GM12892 (cell line): ENCODE data around the gene ELAPOR1.
A peak's percentile ranks its signal among the peaks of the same experiment; 100 is the strongest.

ENCODE experiments used
- DNase-seq: peaks from one replicate; pipeline ENCODE4 v3.0.0; 2011; ENCODE audit not compliant: insufficient read length
- FAIRE-seq: peaks from 2 replicates; lab custom pipeline; 2011; peaks lifted over from hg19 to GRCh38; lab: Jason Lieb, UNC
- POLR2A ChIP-seq: IDR thresholded peaks from 2 replicates; pipeline ENCODE4 v1.6.1; 2011; ENCODE audit warnings: low read depth, low read length, control low read depth
- POLR2AphosphoS5 ChIP-seq: IDR thresholded peaks from 2 replicates; pipeline ENCODE4 v1.6.1; 2011; ENCODE audit warnings: low read depth, low read length, control low read depth
- TAF1 ChIP-seq: IDR thresholded peaks from 2 replicates; pipeline ENCODE4 v1.6.1; 2011; ENCODE audit warnings: low read depth, mild to moderate bottlenecking, control low read depth, low read length, borderline replicate concordance

The ELAPOR1 gene

GRCh38 chr1:109104364-109105151 lies 9.4 kb upstream of the ELAPOR1 start:
- FAIRE-seq (no peak), DNase-seq (no peak)
- TF ChIP-seq POLR2A (no peak), TAF1 (no peak), POLR2AphosphoS5 (no peak; the same call in 1 of the 2 replicates)

- DNase-seq (no peak), FAIRE-seq (no peak)
- TF ChIP-seq TAF1 (no peak), POLR2AphosphoS5 (no peak), POLR2A (no peak)
These were observed 8.0 kb upstream of the ELAPOR1 start for GRCh38 chr1:109105881-109106280.

- FAIRE-seq: no peak
- TF ChIP-seq TAF1 (no peak), POLR2A (no peak), POLR2AphosphoS5 (no peak)
- no peak for DNase-seq
These were observed 6.1 kb upstream of the ELAPOR1 start for GRCh38 chr1:109107785-109108184.

- FAIRE-seq (no peak), DNase-seq (no peak)
- TF ChIP-seq TAF1 (no peak), POLR2AphosphoS5 (no peak), POLR2A (no peak)
These were observed 4.0 kb upstream of the ELAPOR1 start for GRCh38 chr1:109109906-109110305.

- no peak for TF ChIP-seq TAF1
- no peak for FAIRE-seq
- DNase-seq: no peak
These were observed 2.4 kb upstream of the ELAPOR1 start for GRCh38 chr1:109111386-109112055.

GRCh38 chr1:109112056-109112651 lies 1.8 kb upstream of the ELAPOR1 start:
- no peak for FAIRE-seq
- no peak for DNase-seq
- TF ChIP-seq TAF1 (no peak), POLR2AphosphoS5 (no peak), POLR2A (no peak)

- FAIRE-seq (no peak), DNase-seq (peak; percentile 58)
- TF ChIP-seq POLR2AphosphoS5 (no peak), POLR2A (no peak), TAF1 (no peak)
These were observed 1.1 kb upstream of the ELAPOR1 start for GRCh38 chr1:109112652-109113285.

GRCh38 chr1:109114342-109114674 lies 393 bp downstream of the ELAPOR1 start:
- FAIRE-seq: no peak
- no peak for TF ChIP-seq TAF1
- no peak for TF ChIP-seq POLR2AphosphoS5
- TF ChIP-seq POLR2A: no peak
- DNase-seq: no peak

GRCh38 chr1:109115685-109116084 lies 1.8 kb downstream of the ELAPOR1 start:
- TF ChIP-seq TAF1 (no peak), POLR2AphosphoS5 (no peak), POLR2A (no peak)
- FAIRE-seq: no peak
- no peak for DNase-seq

- DNase-seq (no peak), FAIRE-seq (no peak)
- no peak for TF ChIP-seq TAF1
- no peak for TF ChIP-seq POLR2A
- no peak for TF ChIP-seq POLR2AphosphoS5
These were observed 2.4 kb downstream of the ELAPOR1 start for GRCh38 chr1:109116286-109116685.

GRCh38 chr1:109118089-109118488 lies 4.2 kb downstream of the ELAPOR1 start:
- DNase-seq (no peak), FAIRE-seq (no peak)
- TF ChIP-seq POLR2AphosphoS5 (no peak), POLR2A (no peak), TAF1 (no peak)

GRCh38 chr1:109120356-109120755 lies 6.4 kb downstream of the ELAPOR1 start:
- FAIRE-seq (no peak), DNase-seq (no peak)
- TF ChIP-seq POLR2A (no peak), TAF1 (no peak), POLR2AphosphoS5 (no peak)
